ENCODE data around the gene FRA10AC1.
A peak's percentile ranks its signal among the peaks of the same experiment; 100 is the strongest.
"Not testable (repeated sequence)": the region's sequence is repeated elsewhere in the genome, so short reads cannot be mapped to it uniquely, and the experiment has no call there.

Gene FRA10AC1

GRCh38 chr10:93707623-93708022 is 5.2 kb upstream of the FRA10AC1 start:
- TF ChIP-seq CTCF (IDR thresholded peaks at IDR 0.05; ENCODE audit: low read depth, low read length, missing control alignments): no peak
- in situ Hi-C loops (cut with HindIII; ENCODE audit: low sequenced_read_pairs): no loop called here
- H3K4me3 ChIP-seq (ENCODE audit: low read depth, low read length): no peak overlapping the region
- no peak for DNase-seq (ENCODE audit: low read depth)

- TF ChIP-seq CTCF (IDR thresholded peaks at IDR 0.05; ENCODE audit: low read depth, low read length, missing control alignments): no peak
- DNase-seq (ENCODE audit: low read depth): no peak
- in situ Hi-C loops (cut with HindIII; ENCODE audit: low sequenced_read_pairs): no loop called here
- H3K4me3 ChIP-seq (ENCODE audit: low read depth, low read length): no peak overlapping the region
Measured at GRCh38 chr10:93704451-93704850, 2.1 kb upstream of the FRA10AC1 start.

GRCh38 chr10:93703841-93704240 is 1.4 kb upstream of the FRA10AC1 start:
- in situ Hi-C loops (cut with HindIII; ENCODE audit: low sequenced_read_pairs): no loop called here
- no peak overlapping the region for H3K4me3 ChIP-seq (ENCODE audit: low read depth, low read length)
- DNase-seq (ENCODE audit: low read depth): no peak
- TF ChIP-seq CTCF (IDR thresholded peaks at IDR 0.05; ENCODE audit: low read depth, low read length, missing control alignments): no peak

- TF ChIP-seq CTCF (IDR thresholded peaks at IDR 0.05; ENCODE audit: low read depth, low read length, missing control alignments): no peak
- H3K4me3 ChIP-seq (ENCODE audit: low read depth, low read length): peak overlapping the region; percentile 77
- in situ Hi-C loops (cut with HindIII; ENCODE audit: low sequenced_read_pairs): no loop called here
- DNase-seq (ENCODE audit: low read depth): no peak
Measured at GRCh38 chr10:93703066-93703465, 674 bp upstream of the FRA10AC1 start.

GRCh38 chr10:93701866-93702209 is 554 bp downstream of the FRA10AC1 start:
- in situ Hi-C loops (cut with HindIII; ENCODE audit: low sequenced_read_pairs): no loop called here
- no peak for DNase-seq (ENCODE audit: low read depth)
- peak overlapping the region; percentile 77 for H3K4me3 ChIP-seq (ENCODE audit: low read depth, low read length)
- TF ChIP-seq CTCF (IDR thresholded peaks at IDR 0.05; ENCODE audit: low read depth, low read length, missing control alignments): no peak

- TF ChIP-seq CTCF (IDR thresholded peaks at IDR 0.05; ENCODE audit: low read depth, low read length, missing control alignments): no peak
- DNase-seq (ENCODE audit: low read depth): no peak
- in situ Hi-C loops (cut with HindIII; ENCODE audit: low sequenced_read_pairs): loop anchor here (25.0 kb wide), 1 partner anchor 360 kb away; no protein-coding TSS in a partner anchor
- no peak overlapping the region for H3K4me3 ChIP-seq (ENCODE audit: low read depth, low read length)
Measured at GRCh38 chr10:93697207-93697606, 5.2 kb downstream of the FRA10AC1 start.

GRCh38 chr10:93696582-93696981 is 5.8 kb downstream of the FRA10AC1 start:
- H3K4me3 ChIP-seq (ENCODE audit: low read depth, low read length); DNase-seq (ENCODE audit: low read depth): not testable (repeated sequence)
- in situ Hi-C loops (cut with HindIII; ENCODE audit: low sequenced_read_pairs): loop anchor here (25.0 kb wide), 1 partner anchor 359 kb away; no protein-coding TSS in a partner anchor

All from astrocyte of the cerebellum (primary cell).